ENCODE measurements around the gene EVI5. TPM values are rescaled to one million over a fixed set of nuclear protein-coding genes. Genes with fewer than 3 reads are reported as not detected.

Gene EVI5
- total RNA-seq, 4 donors from 2014 or later: 24.9 to 47.8 (median 28.5) TPM

- TF ChIP-seq CTCF (IDR thresholded peaks at IDR 0.05; ENCODE audit: low read depth): no peak
These were observed 241.5 kb downstream of the EVI5 start for GRCh38 chr1:92543131-92544055.

- no peak for TF ChIP-seq CTCF (IDR thresholded peaks at IDR 0.05; ENCODE audit: low read depth)
These were observed 246.4 kb downstream of the EVI5 start for GRCh38 chr1:92538413-92539061.

- no peak for TF ChIP-seq CTCF (IDR thresholded peaks at IDR 0.05; ENCODE audit: low read depth)
These were observed 246.9 kb downstream of the EVI5 start for GRCh38 chr1:92538048-92538412.

GRCh38 chr1:92536980-92537884 is 247.7 kb downstream of the EVI5 start:
- no peak for TF ChIP-seq CTCF (IDR thresholded peaks at IDR 0.05; ENCODE audit: low read depth)

- TF ChIP-seq CTCF (IDR thresholded peaks at IDR 0.05; ENCODE audit: low read depth): no peak
These were observed 248.5 kb downstream of the EVI5 start for GRCh38 chr1:92536211-92536979.

GRCh38 chr1:92527670-92528069 is 257.2 kb downstream of the EVI5 start:
- no peak for TF ChIP-seq CTCF (IDR thresholded peaks at IDR 0.05; ENCODE audit: low read depth)

All from subcutaneous adipose tissue (tissue), 4 donors.